A172 (cell line): ENCODE data around the gene CCNY. TPM values are rescaled to one million over a fixed set of nuclear protein-coding genes. Genes with fewer than 3 reads are reported as not detected.
"Not testable (repeated sequence)": the region's sequence is repeated elsewhere in the genome, so short reads cannot be mapped to it uniquely, and the experiment has no call there.

Experiments used
- DNase-seq: peaks from one replicate; pipeline ENCODE4 v3.0.0-alpha.2; 2015; ENCODE audit warnings: low spot score
- total RNA-seq: library from RNA; depleted of rRNA; stranded (reverse); fragments of >200 nt; shearing (Covaris generic); gene quantifications from 2 replicates; pipeline ENCODE4 v1.2.3, GENCODE V29; 2014

CCNY gene
- total RNA-seq, 1 experiment from 2014 or later = 49.9 TPM

- DNase-seq = not testable (repeated sequence)
These were observed 67.8 kb downstream of the CCNY start for GRCh38 chr10:35404077-35404476.

GRCh38 chr10:35406003-35406630 lies 69.8 kb downstream of the CCNY start:
- not testable (repeated sequence) for DNase-seq

GRCh38 chr10:35407696-35408095 lies 71.4 kb downstream of the CCNY start:
- not testable (repeated sequence) for DNase-seq

- DNase-seq = peak; percentile 89
These were observed 72.8 kb downstream of the CCNY start for GRCh38 chr10:35409094-35409582.

GRCh38 chr10:35409808-35410207 lies 73.5 kb downstream of the CCNY start:
- no peak for DNase-seq

- DNase-seq = peak; percentile 68
These were observed 75.9 kb downstream of the CCNY start for GRCh38 chr10:35412003-35412723.

GRCh38 chr10:35412900-35413491 lies 76.7 kb downstream of the CCNY start:
- peak; percentile 88 for DNase-seq

- peak; percentile 26 for DNase-seq
These were observed 77.9 kb downstream of the CCNY start for GRCh38 chr10:35413985-35414861.

GRCh38 chr10:35415505-35415904 lies 79.2 kb downstream of the CCNY start:
- no peak for DNase-seq

GRCh38 chr10:35416619-35417312 lies 80.5 kb downstream of the CCNY start:
- no peak for DNase-seq

- DNase-seq = no peak
These were observed 81.0 kb downstream of the CCNY start for GRCh38 chr10:35417313-35417625.

GRCh38 chr10:35417795-35418194 lies 81.5 kb downstream of the CCNY start:
- no peak for DNase-seq

- DNase-seq = not testable (repeated sequence)
These were observed 82.3 kb downstream of the CCNY start for GRCh38 chr10:35418580-35418979.

- no peak for DNase-seq
These were observed 83.7 kb downstream of the CCNY start for GRCh38 chr10:35420044-35420443.

GRCh38 chr10:35420827-35421552 lies 84.7 kb downstream of the CCNY start:
- DNase-seq = no peak

GRCh38 chr10:35421553-35422178 lies 85.4 kb downstream of the CCNY start:
- DNase-seq = peak; percentile 92

- peak; percentile 66 for DNase-seq
These were observed 85.9 kb downstream of the CCNY start for GRCh38 chr10:35422228-35422627.

- DNase-seq = peak; percentile 76
These were observed 87.4 kb downstream of the CCNY start for GRCh38 chr10:35423505-35424306.

- no peak for DNase-seq
These were observed 88.5 kb downstream of the CCNY start for GRCh38 chr10:35424680-35425285.
